ENCODE results near the gene NFIL3.
"Not testable (repeated sequence)": the region's sequence is repeated elsewhere in the genome, so short reads cannot be mapped to it uniquely, and the experiment has no call there.

The NFIL3 gene

DNA sequence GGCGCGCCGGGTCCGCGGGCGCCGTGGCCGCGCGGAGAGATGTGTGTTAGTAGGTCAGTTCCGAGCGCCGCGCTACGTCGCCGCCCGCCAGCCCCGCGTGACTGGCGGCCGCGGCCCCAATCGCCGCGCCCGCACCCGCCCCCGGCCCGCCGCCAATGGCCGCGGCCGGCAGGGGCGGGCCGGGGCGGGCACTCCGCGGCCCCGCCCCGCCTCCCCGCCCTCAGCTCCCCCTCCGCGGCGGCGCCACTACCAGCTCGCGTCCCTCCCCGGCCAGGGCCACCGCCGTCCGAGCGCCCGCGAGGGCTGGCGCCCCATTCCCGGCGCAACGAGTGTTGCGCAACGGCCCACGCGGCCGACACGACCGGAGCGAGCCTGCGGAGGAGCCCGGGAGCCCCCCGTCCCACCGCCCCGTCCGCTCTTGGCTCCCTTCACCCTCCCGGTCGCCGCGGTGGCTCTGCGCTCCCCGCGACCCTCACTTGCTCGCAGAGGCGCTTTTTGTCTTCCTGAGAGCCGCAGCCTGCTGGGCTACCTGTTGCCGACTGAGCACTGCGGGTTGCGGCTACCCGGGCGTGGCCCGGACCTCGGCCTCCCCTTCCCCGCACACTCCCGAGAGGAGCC, at the start of gene NFIL3:
Gene NFIL3 (minus strand): TSS at position 48 of the 618 bp plus-strand sequence. CDS start 13,098 bp downstream, outside the sequence.
- DNase-seq (ENCODE audit: low spot score) = peak; percentile 95

DNA sequence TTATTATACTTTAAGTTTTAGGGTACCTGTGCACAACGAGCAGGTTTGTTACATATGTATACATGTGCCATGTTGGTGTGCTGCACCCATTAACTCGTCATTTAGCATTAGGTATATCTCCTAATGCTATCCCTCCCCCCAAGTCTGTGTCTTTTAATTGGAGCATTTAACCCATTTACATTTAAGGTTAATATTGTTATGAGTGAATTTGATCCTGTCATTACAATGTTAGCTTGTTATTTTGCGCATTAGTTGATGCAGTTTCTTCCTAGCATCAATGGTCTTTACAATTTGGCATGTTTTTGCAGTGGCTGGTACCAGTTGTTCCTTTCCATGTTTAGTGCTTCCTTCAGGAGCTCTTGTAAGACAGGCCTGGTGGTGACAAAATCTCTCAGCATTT, 47.9 kb upstream of the NFIL3 start:
- not testable (repeated sequence) for DNase-seq (ENCODE audit: low spot score)

DNA sequence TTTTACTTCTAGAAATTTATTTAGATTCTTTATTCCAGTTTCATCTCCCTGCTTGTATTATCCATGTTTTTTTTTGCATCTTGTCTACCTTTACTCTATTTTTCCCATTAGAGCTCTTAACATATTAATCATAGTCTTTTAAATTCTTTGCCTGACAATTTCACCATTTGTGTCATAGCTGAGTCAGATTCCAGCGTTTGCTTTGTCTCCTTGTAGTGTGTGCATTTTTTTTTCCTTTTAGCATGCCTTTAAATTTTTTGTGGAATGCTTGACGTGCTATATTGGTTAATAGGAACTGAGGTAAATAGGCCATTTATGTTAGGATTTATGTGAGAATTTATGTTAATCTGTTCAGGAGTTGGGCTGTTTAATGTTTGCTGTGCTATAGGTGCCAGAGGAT, 41.8 kb upstream of the NFIL3 start:
- no peak for DNase-seq (ENCODE audit: low spot score)

DNA sequence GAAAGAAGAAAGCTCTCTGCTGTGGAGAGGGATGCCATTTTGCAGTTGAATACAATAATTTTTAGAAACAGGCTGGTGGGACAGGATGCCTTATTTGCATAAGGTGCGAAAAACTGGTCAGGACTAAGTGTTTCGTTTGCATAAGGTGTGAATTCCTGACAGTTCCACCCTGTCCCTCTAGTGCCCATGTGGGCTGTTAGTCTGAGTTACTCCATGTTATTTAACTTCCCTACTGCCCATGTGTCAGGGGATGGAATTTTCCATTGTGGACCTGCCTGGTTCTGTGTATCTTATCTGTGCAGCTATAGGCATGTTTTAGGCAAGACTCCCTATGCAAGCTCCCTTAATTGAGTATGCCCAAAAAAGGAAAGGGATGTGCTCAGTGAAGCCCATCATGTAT, 35.3 kb upstream of the NFIL3 start:
- no peak for DNase-seq (ENCODE audit: low spot score)

DNA sequence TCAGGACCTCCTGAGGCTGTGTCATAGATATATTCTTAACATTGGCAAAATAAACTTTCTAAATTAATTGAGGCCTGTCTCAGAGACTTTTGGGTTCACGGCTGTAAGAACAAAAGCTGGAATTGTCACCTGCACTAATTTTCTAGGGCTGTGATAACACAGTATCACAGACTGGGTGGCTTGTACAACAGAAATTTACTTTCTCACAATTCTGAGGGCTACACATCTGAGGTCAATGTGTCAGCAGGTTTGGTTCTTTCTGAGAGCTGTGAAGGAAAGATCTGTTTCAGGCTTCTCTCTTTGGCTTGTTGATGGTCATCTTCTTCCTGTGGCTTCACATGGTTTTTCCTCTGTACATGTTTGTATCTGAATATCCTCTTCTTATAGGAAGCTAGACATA, 29.2 kb upstream of the NFIL3 start:
- no peak for DNase-seq (ENCODE audit: low spot score)

GRCh38 chr9:91451431-91452270, 28.0 kb upstream of the NFIL3 start:
- no peak for DNase-seq (ENCODE audit: low spot score)

- DNase-seq (ENCODE audit: low spot score) = no peak
Observed at GRCh38 chr9:91445135-91445534, 21.5 kb upstream of the NFIL3 start.

GRCh38 chr9:91443994-91444392, 20.4 kb upstream of the NFIL3 start:
- DNase-seq (ENCODE audit: low spot score) = no peak

DNA sequence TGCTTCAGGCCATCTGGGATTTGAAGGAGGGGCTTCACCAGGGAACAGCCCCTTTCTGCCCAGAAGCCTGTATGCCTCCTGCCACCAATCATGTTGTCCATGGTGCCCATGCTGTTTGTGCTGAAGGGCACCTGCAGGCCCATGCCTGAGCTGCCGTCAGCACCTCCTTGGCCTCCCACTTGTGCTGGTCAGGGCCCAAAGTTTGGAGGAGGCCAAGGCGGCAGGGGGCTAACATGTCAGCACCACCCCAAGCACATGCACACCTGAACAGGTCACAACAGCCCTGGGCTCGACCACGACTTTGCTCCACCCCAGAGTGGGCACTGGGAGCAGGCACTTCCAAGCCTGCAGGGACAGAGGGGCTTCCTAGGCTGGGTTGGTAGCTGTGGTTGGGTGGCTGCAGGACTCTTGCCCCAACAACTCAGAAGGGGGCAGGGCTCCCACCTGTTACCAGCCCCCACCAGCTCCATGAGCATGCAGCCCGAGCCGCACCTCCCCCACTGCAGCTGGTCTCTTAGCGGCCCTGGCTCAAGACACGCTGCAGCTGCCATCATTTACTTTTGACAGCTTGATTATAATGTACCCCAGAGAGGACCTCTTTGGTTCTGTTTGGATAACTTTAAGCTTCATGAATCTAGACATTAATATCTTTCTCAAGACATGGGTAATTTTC, 19.8 kb upstream of the NFIL3 start:
- DNase-seq (ENCODE audit: low spot score) = no peak

- DNase-seq (ENCODE audit: low spot score) = no peak
Observed at GRCh38 chr9:91436841-91437240, 13.2 kb upstream of the NFIL3 start.

GRCh38 chr9:91433180-91433579, 9.5 kb upstream of the NFIL3 start:
- peak; percentile 75 for DNase-seq (ENCODE audit: low spot score)

DNA sequence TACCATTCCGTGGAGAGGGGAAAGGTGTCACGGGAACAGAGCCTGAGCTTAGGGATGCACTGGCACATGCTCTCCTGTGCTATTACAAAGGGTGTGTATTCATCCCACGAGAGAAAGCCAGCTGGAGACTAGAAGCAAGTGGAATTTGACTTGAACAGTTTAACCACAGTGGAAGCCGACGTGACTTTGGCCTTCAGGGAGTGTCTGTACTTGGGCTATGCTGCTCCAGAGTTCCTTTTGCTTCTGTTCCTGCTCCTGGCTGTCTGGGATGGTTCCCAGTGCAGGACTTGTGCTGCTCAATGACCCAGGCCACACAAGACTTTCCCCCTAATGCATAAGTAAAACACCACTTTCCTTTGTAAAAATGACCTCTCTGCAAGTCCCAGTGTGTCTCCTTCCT, 7.9 kb upstream of the NFIL3 start:
- no peak for DNase-seq (ENCODE audit: low spot score)

GRCh38 chr9:91429501-91429900, 5.9 kb upstream of the NFIL3 start:
- DNase-seq (ENCODE audit: low spot score) = no peak

DNA sequence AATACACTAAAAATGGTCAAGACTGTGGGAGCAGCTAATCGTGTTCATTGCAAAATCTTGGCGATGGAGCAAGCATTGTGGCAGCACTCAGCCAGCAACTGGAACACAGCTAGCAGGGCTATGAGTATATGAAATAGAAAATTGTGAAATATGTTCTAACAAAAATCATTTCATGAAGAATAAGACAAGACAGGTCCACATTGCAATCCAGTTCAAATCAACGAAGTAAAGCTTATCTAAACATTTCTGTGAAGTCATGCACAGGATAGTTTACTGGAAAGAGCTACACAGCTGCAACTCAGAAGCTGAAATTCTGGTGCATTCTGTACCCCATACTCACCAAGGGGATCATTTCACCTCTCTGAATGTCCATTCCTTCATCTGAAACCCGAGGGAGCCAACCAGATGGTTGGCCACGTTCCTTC, 5.3 kb upstream of the NFIL3 start:
- DNase-seq (ENCODE audit: low spot score) = peak; percentile 40

GRCh38 chr9:91428436-91428835, 4.8 kb upstream of the NFIL3 start:
- DNase-seq (ENCODE audit: low spot score) = no peak

DNA sequence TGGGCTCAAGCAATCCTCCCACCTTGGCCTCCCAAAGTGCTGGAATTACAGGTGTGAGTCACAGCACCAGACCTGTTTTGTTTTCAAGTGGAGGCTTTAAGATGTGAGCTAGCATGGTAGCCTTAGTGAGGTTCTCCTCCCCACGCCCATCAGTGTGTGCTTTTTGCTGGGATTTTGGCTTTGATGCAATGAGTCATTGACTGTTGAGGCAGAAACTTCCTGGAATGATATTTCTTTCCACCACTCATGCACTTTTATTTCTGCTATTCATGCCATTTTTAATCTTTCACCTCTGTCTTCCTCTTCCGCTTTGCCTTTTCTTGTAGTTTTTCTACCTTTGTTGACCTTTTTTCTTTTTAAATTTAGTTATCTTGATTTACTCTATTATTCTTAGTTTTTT, 4.2 kb upstream of the NFIL3 start:
- DNase-seq (ENCODE audit: low spot score) = peak; percentile 55

DNA sequence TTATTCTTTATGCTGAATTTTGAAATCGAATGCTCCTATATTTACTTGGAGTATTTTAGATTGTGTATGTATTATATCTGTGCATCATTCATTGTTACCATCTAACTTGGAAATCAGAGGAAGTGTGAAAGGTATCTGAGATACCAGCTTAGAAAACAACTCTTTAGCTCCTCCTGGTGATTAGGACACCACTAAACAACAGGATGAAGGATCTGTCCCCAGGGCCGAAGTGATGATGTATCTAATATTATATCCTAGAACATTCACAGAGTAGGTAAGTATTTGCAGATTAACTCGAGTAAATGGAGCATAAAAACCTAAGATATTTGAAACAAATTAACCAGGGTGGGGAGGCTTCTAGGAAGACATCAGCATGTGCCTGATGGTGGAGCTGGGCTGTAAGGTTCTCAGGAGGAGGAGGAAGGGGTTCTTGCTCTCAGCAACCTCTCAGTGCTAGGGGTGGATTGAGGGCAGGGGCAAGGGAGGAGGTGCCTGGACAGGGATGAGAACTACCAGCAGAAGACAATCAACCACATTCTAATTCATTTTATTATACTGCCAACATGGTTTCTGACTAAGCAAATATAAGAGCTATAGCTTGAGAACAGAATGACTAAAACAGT, 2.6 kb upstream of the NFIL3 start:
- peak; percentile 34 for DNase-seq (ENCODE audit: low spot score)

DNA sequence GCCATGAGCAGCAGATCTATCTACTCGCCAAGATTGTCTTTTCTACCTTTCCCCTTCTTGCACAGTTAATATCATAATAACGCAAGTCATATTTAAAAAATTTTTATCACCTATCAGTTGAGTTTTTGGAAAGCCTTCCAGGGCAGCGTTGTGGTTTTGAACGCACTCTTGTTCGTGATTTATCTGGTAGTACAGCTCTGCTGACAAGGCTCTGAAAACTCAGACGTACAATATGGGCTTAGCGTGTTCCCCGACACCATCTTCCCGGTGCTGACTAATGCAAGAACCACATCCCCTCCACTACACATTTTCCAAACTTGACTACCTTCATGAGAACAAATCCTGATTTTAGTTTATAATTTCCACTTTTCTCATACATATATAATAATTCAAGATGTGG, 1.6 kb upstream of the NFIL3 start:
- DNase-seq (ENCODE audit: low spot score) = no peak

DNA sequence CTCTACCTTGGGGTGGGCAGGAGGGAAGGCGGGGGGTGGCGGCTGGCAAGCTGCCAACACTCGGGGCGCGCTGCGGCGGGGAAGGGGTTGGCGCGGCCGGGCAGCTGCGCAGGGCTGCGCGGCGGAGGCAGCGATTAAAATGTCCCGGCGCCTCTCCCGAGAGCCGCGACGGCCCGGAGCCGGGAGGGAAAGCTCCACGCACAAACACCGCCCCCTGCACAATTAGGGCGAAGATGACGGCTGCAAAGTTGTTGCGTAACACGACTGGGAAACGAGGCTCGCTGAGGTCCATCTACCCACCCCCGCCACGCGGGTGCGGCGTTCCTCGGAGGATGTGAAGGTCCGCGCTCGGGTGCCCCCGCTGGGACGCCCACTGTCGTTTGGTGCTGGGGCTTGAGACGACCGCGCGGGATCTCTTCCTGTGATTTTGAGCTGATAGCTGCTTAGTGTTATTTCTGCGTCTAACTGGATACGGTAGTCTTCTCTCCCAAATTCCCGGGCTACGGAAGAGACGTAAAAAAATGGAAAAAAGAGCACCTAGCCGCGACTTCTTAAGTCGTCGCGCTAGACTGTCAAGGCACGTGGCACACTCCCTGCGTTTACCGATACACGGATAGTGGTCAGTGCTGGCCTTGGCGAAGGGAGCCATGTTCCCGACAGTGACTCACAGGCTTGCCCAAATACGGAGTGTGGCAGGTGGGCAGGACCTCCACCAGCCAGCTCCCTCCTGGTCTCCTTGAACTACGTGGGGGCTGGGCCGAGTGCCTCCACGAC, 958 bp upstream of the NFIL3 start:
- DNase-seq (ENCODE audit: low spot score) = peak; percentile 77

DNA sequence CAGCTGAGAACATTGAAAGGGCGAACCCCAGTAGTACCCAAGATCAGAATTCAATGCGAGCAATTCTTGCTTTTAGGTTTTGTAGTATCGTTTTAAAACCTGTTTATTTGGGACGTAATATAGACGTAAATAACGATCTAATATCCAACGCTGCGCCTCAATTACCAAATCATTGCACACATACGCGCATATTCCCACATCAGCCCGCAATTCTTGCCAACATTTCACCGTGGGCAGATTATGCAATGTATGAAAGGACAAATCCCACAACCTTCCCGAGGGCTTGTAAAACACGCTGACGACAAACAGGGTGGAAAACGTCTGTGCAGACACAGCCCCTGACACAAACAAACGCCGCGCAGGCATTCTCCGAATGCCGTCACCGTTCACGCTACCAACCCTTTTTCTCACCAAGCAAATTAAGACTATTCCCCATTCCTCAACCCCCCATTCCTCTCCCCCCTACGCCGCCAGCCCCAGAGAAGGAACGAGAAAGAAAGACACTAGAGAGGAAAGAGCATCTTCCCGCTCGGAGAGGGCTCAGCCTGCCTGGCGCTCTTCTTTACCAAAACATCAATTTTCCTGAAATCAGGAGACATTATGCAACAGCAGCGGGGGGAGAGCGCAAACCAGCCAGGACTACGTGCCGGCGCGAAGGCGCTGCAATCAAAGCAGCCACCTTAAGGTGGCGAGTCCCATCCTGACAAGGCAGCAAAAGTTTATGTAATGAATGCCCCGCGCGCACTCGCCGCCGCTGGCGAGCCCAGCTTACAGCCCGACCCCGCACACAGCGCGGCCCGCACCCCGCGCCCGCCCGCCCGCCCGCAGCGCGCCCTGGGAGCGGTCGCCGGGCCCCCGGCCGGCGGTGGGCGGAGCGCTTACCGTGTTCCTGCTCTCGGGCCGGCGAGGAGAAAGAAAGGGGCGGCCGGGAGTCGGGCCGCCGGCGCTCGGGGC, 597 bp downstream of the NFIL3 start:
- peak; percentile 51 for DNase-seq (ENCODE audit: low spot score)
